Fibroblast of skin of left quadriceps (primary cell): ENCODE results near the gene CTRB1.
"Not testable (repeated sequence)": the region's sequence is repeated elsewhere in the genome, so short reads cannot be mapped to it uniquely, and the experiment has no call there.

Source experiments
- DNase-seq, 2 experiments: peaks; one replicate each; pipeline ENCODE4 v3.0.0-alpha.2; 2013; ENCODE audit warnings: low read depth in 2 of 2

CTRB1 gene

GRCh38 chr16:75204410-75204758 lies 14.4 kb upstream of the CTRB1 start:
- DNase-seq, result no peak

- not testable (repeated sequence) for DNase-seq
Observed at GRCh38 chr16:75204905-75205304, 13.9 kb upstream of the CTRB1 start.

- DNase-seq, result not testable (repeated sequence)
Observed at GRCh38 chr16:75205438-75205837, 13.3 kb upstream of the CTRB1 start.

- not testable (repeated sequence) for DNase-seq
Observed at GRCh38 chr16:75205961-75206748, 12.6 kb upstream of the CTRB1 start.

- DNase-seq, result no peak
Observed at GRCh38 chr16:75206749-75207451, 11.9 kb upstream of the CTRB1 start, which contains the start of gene CTRB2. Gene CTRB2 (minus strand): TSS chr16:75207161. CDS start chr16:75207141, 20 bp downstream.

GRCh38 chr16:75207831-75208230 lies 11.0 kb upstream of the CTRB1 start:
- DNase-seq, result no peak

GRCh38 chr16:75208242-75208825 lies 10.5 kb upstream of the CTRB1 start:
- DNase-seq, result no peak

GRCh38 chr16:75208861-75209505 lies 9.8 kb upstream of the CTRB1 start:
- no peak for DNase-seq

- not testable (repeated sequence) for DNase-seq
Observed at GRCh38 chr16:75209514-75209913, 9.3 kb upstream of the CTRB1 start.

GRCh38 chr16:75209944-75210343 lies 8.8 kb upstream of the CTRB1 start:
- no peak for DNase-seq

- DNase-seq, result not testable (repeated sequence)
Observed at GRCh38 chr16:75211286-75211685, 7.5 kb upstream of the CTRB1 start.

- no peak for DNase-seq
Observed at GRCh38 chr16:75216127-75216526, 2.7 kb upstream of the CTRB1 start.

- no peak for DNase-seq
Observed at GRCh38 chr16:75216576-75216975, 2.2 kb upstream of the CTRB1 start.

GRCh38 chr16:75217389-75217851 lies 1.4 kb upstream of the CTRB1 start:
- no peak for DNase-seq

- no peak for DNase-seq
Observed at GRCh38 chr16:75219088-75219487, 300 bp downstream of the CTRB1 start.

- no peak for DNase-seq
Observed at GRCh38 chr16:75219838-75220237, 1.1 kb downstream of the CTRB1 start.

- no peak for DNase-seq
Observed at GRCh38 chr16:75222271-75222783, 3.5 kb downstream of the CTRB1 start.

- not testable (repeated sequence) for DNase-seq
Observed at GRCh38 chr16:75223129-75223528, 4.3 kb downstream of the CTRB1 start.

- DNase-seq, result no peak
Observed at GRCh38 chr16:75224306-75225082, 5.7 kb downstream of the CTRB1 start.

- no peak for DNase-seq
Observed at GRCh38 chr16:75225092-75225491, 6.3 kb downstream of the CTRB1 start.
